ENCODE data around the gene CD93.

The CD93 gene

DNA sequence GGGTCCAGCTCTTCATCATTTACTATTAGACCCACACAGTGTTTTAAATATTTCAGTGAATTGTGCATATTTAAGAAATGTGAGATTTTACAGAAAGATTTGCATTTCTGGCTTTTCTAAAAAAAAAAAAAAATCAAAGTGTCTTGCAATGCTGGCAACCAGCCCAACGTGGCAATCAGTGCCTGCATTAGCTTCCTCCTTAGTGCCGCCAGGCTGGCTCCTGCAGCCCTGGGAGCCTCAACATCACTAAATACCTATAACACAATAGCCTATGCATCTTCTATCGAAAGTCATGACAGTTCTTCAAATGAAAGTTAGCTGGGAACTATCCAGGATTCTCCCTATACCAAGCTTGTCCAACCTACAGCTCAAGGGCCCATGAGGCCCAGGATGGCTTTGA, 9.4 kb upstream of the CD93 start:
- no peaks in the 10 kb centered on the region for H3K36me3 ChIP-seq (ENCODE audit: control insufficient read depth, insufficient read depth, low read length, severe bottlenecking)
- no peaks in the 10 kb centered on the region for H3K9me3 ChIP-seq (ENCODE audit: control insufficient read depth, low read length)
- H3K27me3 ChIP-seq (replicated peaks; ENCODE audit: control insufficient read depth, insufficient read depth, low read length), result peaks cover 7% of the 10 kb centered on the region
- no peak overlapping the region for H3K9ac ChIP-seq (ENCODE audit: low read length)
- H3K4me3 ChIP-seq (ENCODE audit: low read length), result no peak overlapping the region
- no peak for DNase-seq (ENCODE audit: low read depth)
- H3K4me1 ChIP-seq (ENCODE audit: control insufficient read depth, insufficient read depth, low read length), result no peaks in the 10 kb centered on the region

DNA sequence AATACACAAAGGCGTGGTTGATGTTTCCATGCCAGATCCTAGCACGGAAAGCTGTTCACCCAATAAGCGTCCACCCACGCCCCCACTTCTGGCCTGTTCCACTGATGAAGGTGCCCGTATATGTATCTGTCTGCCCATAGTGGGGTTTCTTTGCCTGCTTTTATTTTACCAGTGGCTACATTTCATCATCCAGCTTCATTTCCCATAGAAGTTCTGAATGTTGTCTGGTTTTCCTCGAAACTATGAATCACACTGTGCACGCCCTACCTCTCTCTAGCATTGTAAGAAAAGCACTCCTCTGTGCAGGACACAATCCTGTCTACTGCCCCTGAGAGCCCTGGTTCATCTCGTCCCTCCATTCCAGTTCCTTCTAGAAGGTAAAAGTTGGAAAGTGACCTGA, 8.8 kb upstream of the CD93 start:
- no peak for DNase-seq (ENCODE audit: low read depth)
- Histone ChIP-seq H3K4me3 (ENCODE audit: low read length) (no peak overlapping the region), H3K36me3 (ENCODE audit: control insufficient read depth, insufficient read depth, low read length, severe bottlenecking) (no peaks in the 10 kb centered on the region), H3K9ac (ENCODE audit: low read length) (no peak overlapping the region), H3K4me1 (ENCODE audit: control insufficient read depth, insufficient read depth, low read length) (no peaks in the 10 kb centered on the region), H3K9me3 (ENCODE audit: control insufficient read depth, low read length) (no peaks in the 10 kb centered on the region), H3K27me3 (replicated peaks; ENCODE audit: control insufficient read depth, insufficient read depth, low read length) (peaks cover 3% of the 10 kb centered on the region)

DNA sequence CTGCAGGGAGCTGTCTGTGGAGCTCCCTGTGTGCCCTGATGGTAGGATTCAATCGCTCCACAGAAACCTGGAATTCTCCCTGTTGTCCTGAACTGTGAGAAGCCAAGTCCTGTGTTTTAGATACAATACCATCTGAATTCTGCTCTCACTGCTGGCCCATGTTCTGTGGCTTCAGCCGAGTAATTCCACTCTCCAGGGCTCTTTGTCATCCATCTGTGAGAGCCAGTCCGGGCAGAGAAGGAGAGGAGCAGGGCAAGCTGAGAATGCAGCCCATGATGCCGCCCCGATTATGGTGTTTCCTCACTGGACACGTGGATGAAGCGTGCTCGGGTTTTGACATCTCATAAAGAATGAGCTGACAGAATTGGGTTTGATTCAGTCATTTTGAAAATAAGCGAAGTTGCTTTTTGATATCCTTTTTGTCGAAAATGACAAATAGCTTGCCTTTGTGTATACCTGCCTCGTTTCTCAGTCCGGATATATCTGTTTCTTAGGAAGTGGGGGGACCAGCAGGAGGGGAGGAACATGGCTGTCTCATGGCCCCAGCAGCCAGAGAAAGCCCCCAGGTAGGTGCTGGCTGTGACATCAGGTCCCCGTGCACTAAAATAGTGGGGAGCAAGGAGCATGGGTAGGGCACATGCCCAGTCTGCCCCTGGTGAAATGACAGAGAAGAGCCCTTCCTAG, 8.2 kb upstream of the CD93 start:
- Histone ChIP-seq H3K36me3 (ENCODE audit: control insufficient read depth, insufficient read depth, low read length, severe bottlenecking) (no peaks in the 10 kb centered on the region), H3K9me3 (ENCODE audit: control insufficient read depth, low read length) (no peaks in the 10 kb centered on the region), H3K9ac (ENCODE audit: low read length) (no peak overlapping the region), H3K4me1 (ENCODE audit: control insufficient read depth, insufficient read depth, low read length) (no peaks in the 10 kb centered on the region), H3K4me3 (ENCODE audit: low read length) (no peak overlapping the region), H3K27me3 (replicated peaks; ENCODE audit: control insufficient read depth, insufficient read depth, low read length) (no peaks in the 10 kb centered on the region)
- no peak for DNase-seq (ENCODE audit: low read depth)

DNA sequence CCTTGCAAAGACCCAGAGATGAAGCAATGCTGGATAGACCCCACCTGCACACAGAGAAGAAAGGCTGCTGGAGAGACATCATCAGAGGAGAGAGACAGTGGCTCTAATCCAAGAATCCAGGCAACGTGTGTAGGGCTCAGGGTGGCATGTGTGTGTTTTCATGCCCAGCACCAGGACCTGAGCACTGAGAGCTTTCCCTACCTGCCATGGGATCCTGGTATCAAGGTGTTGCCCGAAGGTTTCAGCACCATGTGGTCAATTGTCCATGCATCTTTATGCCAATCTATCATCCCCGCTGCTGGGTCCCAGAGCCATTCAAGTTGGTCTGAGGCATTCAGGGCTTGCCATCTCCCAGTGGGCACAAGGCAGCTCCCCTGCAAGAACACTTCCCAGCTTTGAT, 7.5 kb upstream of the CD93 start:
- no peaks in the 10 kb centered on the region for H3K9me3 ChIP-seq (ENCODE audit: control insufficient read depth, low read length)
- no peaks in the 10 kb centered on the region for H3K36me3 ChIP-seq (ENCODE audit: control insufficient read depth, insufficient read depth, low read length, severe bottlenecking)
- no peaks in the 10 kb centered on the region for H3K4me1 ChIP-seq (ENCODE audit: control insufficient read depth, insufficient read depth, low read length)
- H3K27me3 ChIP-seq (replicated peaks; ENCODE audit: control insufficient read depth, insufficient read depth, low read length), result peaks cover 2% of the 10 kb centered on the region
- no peak overlapping the region for H3K4me3 ChIP-seq (ENCODE audit: low read length)
- no peak for DNase-seq (ENCODE audit: low read depth)
- H3K9ac ChIP-seq (ENCODE audit: low read length), result no peak overlapping the region

DNA sequence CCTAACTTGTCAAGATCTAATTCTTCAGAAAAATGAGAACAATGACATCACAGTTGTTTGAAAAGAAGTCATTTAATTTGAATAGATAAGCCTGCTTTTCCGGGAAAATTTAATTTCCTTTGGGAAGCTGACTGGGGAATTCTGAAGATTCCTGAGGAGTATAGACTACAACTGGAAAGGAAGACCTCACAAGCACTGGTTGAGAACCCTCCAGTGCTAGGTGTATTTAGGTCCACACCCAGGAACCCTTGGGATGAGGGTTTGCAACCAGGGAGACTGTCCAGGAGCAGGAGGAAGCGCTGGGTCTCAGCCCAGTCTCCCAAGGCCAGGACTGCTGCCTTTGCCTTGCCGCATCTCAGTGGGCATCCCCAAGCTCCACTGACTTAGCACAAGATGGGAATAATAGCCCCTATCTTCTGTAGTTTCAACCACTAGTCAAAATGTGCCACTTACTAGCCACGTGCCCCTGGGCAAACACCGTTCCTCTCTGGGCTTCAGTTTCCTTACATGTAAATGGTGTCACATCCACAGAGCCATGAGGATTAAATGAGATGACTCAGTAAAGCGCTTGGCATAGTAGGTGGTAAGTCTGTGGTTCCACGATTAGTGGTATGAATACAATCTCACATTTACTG, 6.9 kb upstream of the CD93 start:
- no peak for DNase-seq (ENCODE audit: low read depth)
- Histone ChIP-seq H3K9ac (ENCODE audit: low read length) (no peak overlapping the region), H3K4me1 (ENCODE audit: control insufficient read depth, insufficient read depth, low read length) (no peaks in the 10 kb centered on the region), H3K9me3 (ENCODE audit: control insufficient read depth, low read length) (no peaks in the 10 kb centered on the region), H3K4me3 (ENCODE audit: low read length) (no peak overlapping the region), H3K27me3 (replicated peaks; ENCODE audit: control insufficient read depth, insufficient read depth, low read length) (peaks cover 8% of the 10 kb centered on the region), H3K36me3 (ENCODE audit: control insufficient read depth, insufficient read depth, low read length, severe bottlenecking) (no peaks in the 10 kb centered on the region)

DNA sequence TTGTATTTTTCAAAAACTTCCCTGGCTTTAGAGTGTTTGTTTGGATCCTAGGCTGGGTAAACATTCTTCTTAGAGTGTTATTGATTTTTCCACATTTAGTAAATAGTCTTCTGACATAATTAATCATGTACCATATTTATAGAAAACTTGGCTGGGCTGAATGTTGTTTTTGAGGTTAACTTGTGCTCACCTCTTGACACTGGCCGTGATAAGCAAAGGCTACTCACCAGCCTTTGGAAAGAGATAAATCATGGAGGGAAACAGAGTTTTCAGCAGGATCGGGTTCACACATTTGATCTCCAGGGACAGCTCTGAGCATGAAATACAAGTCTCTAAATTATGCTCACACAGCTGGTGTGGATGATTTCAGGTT, 6.2 kb upstream of the CD93 start:
- Histone ChIP-seq H3K9me3 (ENCODE audit: control insufficient read depth, low read length) (no peaks in the 10 kb centered on the region), H3K4me1 (ENCODE audit: control insufficient read depth, insufficient read depth, low read length) (no peaks in the 10 kb centered on the region), H3K4me3 (ENCODE audit: low read length) (no peak overlapping the region), H3K9ac (ENCODE audit: low read length) (no peak overlapping the region), H3K27me3 (replicated peaks; ENCODE audit: control insufficient read depth, insufficient read depth, low read length) (peaks cover 8% of the 10 kb centered on the region), H3K36me3 (ENCODE audit: control insufficient read depth, insufficient read depth, low read length, severe bottlenecking) (no peaks in the 10 kb centered on the region)
- DNase-seq (ENCODE audit: low read depth), result no peak

DNA sequence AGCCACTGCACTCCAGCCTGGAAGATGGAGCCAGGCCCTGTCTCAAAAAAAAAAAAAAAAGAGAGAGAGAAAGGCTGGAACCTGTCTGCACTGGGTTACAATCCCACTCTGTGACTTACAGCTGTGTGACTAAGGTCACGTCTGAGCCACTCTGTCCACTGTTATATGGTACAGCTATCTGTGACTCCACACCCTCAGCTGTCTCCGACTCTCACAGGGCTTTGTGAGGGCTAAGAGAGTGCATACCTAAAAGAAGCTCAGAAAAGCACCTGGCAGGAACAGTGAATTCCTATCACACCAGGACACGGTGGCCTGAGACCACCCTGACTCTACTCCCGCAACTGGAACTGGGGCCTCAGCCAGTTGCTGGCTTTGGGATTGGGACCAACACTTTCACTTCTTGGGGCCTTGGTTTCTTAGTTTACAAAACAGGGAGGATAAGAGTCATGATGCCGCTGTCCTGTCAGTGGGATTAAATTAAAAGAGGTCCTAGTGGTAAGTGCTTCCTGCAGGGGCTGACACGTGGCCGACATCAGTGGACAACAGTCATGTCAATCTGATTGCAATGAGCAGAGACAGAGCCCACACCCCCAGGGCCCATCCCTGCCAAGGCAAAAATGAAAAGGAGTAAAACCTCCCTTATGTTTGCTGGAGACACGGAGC, 5.7 kb upstream of the CD93 start:
- H3K36me3 ChIP-seq (ENCODE audit: control insufficient read depth, insufficient read depth, low read length, severe bottlenecking), result no peaks in the 10 kb centered on the region
- H3K9me3 ChIP-seq (ENCODE audit: control insufficient read depth, low read length), result no peaks in the 10 kb centered on the region
- H3K27me3 ChIP-seq (replicated peaks; ENCODE audit: control insufficient read depth, insufficient read depth, low read length), result peaks cover 13% of the 10 kb centered on the region
- H3K4me1 ChIP-seq (ENCODE audit: control insufficient read depth, insufficient read depth, low read length), result no peaks in the 10 kb centered on the region
- H3K9ac ChIP-seq (ENCODE audit: low read length), result no peak overlapping the region
- no peak overlapping the region for H3K4me3 ChIP-seq (ENCODE audit: low read length)
- DNase-seq (ENCODE audit: low read depth), result no peak

DNA sequence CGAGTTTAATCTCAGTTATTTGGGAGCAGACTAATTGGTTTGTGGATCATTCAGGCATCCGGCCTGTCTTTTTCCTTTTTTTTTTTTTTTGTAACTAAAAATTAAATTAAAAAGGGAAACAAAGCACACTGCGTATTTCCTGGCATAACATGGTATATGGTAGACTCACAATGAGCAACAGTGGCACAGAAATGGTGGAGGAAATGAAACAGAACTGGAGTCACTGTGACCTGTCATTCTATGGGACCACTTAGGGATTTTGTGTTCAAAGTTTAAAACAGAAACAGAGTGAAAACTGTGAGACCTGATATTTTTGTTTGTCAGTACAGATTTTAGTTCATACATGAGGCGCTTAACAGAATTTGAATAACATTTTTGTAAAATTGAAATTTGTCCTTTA, 4.8 kb upstream of the CD93 start:
- H3K36me3 ChIP-seq (ENCODE audit: control insufficient read depth, insufficient read depth, low read length, severe bottlenecking), result no peaks in the 10 kb centered on the region
- H3K4me1 ChIP-seq (ENCODE audit: control insufficient read depth, insufficient read depth, low read length), result no peaks in the 10 kb centered on the region
- DNase-seq (ENCODE audit: low read depth), result no peak
- no peaks in the 10 kb centered on the region for H3K9me3 ChIP-seq (ENCODE audit: control insufficient read depth, low read length)
- H3K27me3 ChIP-seq (replicated peaks; ENCODE audit: control insufficient read depth, insufficient read depth, low read length), result peaks cover 17% of the 10 kb centered on the region
- H3K4me3 ChIP-seq (ENCODE audit: low read length), result no peak overlapping the region
- no peak overlapping the region for H3K9ac ChIP-seq (ENCODE audit: low read length)

DNA sequence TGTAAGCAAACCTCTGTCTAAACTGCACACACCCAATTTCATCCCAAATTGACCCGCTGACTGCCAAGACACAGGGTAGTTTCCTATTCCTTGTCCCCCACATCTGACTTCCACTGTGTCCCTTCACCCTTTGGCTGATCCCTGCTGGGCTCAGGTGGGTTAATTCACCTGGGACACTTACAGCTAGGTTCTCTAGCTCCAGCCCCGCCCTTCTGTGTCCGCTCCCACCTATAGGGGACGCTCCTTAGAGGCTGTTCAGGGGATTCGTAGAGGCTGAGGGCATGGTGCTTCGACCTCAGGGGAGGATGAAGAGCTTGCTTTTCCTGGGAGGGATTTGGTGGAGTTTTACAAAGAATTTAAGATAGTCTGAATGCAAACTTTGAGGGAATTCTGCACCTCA, 4.0 kb upstream of the CD93 start:
- H3K27me3 ChIP-seq (replicated peaks; ENCODE audit: control insufficient read depth, insufficient read depth, low read length), result peaks cover 17% of the 10 kb centered on the region
- H3K9me3 ChIP-seq (ENCODE audit: control insufficient read depth, low read length), result no peaks in the 10 kb centered on the region
- no peak overlapping the region for H3K4me3 ChIP-seq (ENCODE audit: low read length)
- no peaks in the 10 kb centered on the region for H3K4me1 ChIP-seq (ENCODE audit: control insufficient read depth, insufficient read depth, low read length)
- DNase-seq (ENCODE audit: low read depth), result no peak
- H3K9ac ChIP-seq (ENCODE audit: low read length), result no peak overlapping the region
- H3K36me3 ChIP-seq (ENCODE audit: control insufficient read depth, insufficient read depth, low read length, severe bottlenecking), result no peaks in the 10 kb centered on the region

DNA sequence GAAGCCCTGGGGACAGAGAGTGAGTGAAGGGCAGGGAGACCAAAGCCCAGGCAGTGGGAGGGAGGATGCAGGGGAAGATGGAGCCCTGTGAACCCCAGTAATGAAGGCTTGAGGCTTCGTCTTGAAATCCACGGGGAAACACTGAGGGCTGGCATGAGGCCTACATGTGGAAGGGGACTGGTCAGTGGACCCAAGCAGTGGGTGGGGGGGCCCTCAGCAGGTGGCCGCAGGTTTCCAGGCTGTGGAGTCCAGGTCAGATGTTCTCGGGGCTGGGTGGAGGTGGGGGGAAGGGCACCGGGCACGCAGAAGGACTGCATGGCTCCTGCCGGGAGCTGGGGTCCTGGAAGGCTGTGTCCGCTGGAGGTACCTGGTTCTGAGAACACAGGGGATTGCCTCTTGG, 2.7 kb upstream of the CD93 start:
- Histone ChIP-seq H3K9ac (ENCODE audit: low read length) (no peak overlapping the region), H3K9me3 (ENCODE audit: control insufficient read depth, low read length) (no peaks in the 10 kb centered on the region), H3K36me3 (ENCODE audit: control insufficient read depth, insufficient read depth, low read length, severe bottlenecking) (no peaks in the 10 kb centered on the region), H3K4me1 (ENCODE audit: control insufficient read depth, insufficient read depth, low read length) (no peaks in the 10 kb centered on the region), H3K27me3 (replicated peaks; ENCODE audit: control insufficient read depth, insufficient read depth, low read length) (peaks cover 17% of the 10 kb centered on the region), H3K4me3 (ENCODE audit: low read length) (no peak overlapping the region)
- no peak for DNase-seq (ENCODE audit: low read depth)

DNA sequence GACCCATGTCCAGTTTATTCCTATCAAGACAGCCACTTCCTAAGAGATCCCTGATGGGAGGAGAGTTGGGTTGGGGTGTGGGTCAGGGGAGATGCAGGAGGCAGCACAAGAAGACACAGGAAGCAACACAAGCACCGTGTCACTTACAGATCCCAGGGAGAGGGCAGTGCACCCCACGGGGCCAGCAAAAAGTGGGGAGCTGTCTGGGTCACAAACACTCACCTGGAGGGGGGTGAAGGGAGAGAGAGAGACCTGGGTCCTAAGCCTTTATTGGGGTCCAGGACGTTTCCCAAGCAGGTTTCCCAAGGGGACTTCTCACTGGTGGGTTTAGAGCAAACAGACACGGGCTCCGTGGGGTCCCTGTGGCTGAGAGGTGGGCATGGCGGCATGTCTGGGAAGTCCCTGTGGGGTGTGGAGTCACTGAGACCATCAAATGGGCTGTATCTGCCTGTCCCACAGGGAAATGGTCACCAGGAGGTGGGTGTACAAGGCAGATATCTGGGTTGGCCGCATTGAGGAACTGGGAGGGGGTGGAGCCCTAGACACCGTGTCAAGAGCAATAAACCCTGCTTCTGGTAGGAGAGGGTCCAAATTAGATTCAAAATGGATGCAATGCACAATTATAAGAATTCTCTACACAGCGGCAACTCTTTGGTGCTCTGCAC, 1.6 kb upstream of the CD93 start:
- H3K36me3 ChIP-seq (ENCODE audit: control insufficient read depth, insufficient read depth, low read length, severe bottlenecking), result no peaks in the 10 kb centered on the region
- H3K4me3 ChIP-seq (ENCODE audit: low read length), result no peak overlapping the region
- H3K27me3 ChIP-seq (replicated peaks; ENCODE audit: control insufficient read depth, insufficient read depth, low read length), result peaks cover 17% of the 10 kb centered on the region
- no peak overlapping the region for H3K9ac ChIP-seq (ENCODE audit: low read length)
- H3K4me1 ChIP-seq (ENCODE audit: control insufficient read depth, insufficient read depth, low read length), result no peaks in the 10 kb centered on the region
- no peaks in the 10 kb centered on the region for H3K9me3 ChIP-seq (ENCODE audit: control insufficient read depth, low read length)
- DNase-seq (ENCODE audit: low read depth), result no peak
